ENCODE data around the gene PTCH1.

PTCH1 gene

GRCh38 chr9:95461448-95462248 lies 55.1 kb downstream of the PTCH1 start:
- peak overlapping the region; percentile 12 for H3K9ac ChIP-seq (ENCODE audit: insufficient read length)
- H3K4me3 ChIP-seq, result peak overlapping the region; percentile 68
- peaks cover 50% of the 10 kb centered on the region for H3K36me3 ChIP-seq (ENCODE audit: insufficient read depth, low read length)
- H3K27ac ChIP-seq, result peak overlapping the region; percentile 98
- DNase-seq (ENCODE audit: low read depth, low spot score), result no peak
- no peak for TF ChIP-seq FOXP2 (optimal IDR thresholded peaks at IDR 0.05; ENCODE audit: control extremely low read depth, extremely low read length, insufficient read depth)
- TF ChIP-seq EZH2 (IDR thresholded peaks at IDR 0.05), result no peak
- TF ChIP-seq POLR2AphosphoS5 (IDR thresholded peaks at IDR 0.05; ENCODE audit: borderline replicate concordance, low read depth, low read length), result no peak
- no peaks in the 10 kb centered on the region for H3K9me3 ChIP-seq (ENCODE audit: low read depth, low read length)

- TF ChIP-seq POLR2AphosphoS5 (IDR thresholded peaks at IDR 0.05; ENCODE audit: borderline replicate concordance, low read depth, low read length) (no peak), FOXP2 (optimal IDR thresholded peaks at IDR 0.05; ENCODE audit: control extremely low read depth, extremely low read length, insufficient read depth) (no peak), EZH2 (IDR thresholded peaks at IDR 0.05) (no peak)
- DNase-seq (ENCODE audit: low read depth, low spot score), result no peak
- Histone ChIP-seq H3K27ac (peak overlapping the region; percentile 61), H3K9ac (ENCODE audit: insufficient read length) (no peak overlapping the region), H3K36me3 (ENCODE audit: insufficient read depth, low read length) (peaks cover 52% of the 10 kb centered on the region), H3K4me3 (peak overlapping the region; percentile 55), H3K9me3 (ENCODE audit: low read depth, low read length) (no peaks in the 10 kb centered on the region)
These were observed 56.1 kb downstream of the PTCH1 start for GRCh38 chr9:95460518-95461164.

GRCh38 chr9:95459851-95460517 lies 56.8 kb downstream of the PTCH1 start:
- TF ChIP-seq POLR2AphosphoS5 (IDR thresholded peaks at IDR 0.05; ENCODE audit: borderline replicate concordance, low read depth, low read length) (no peak), FOXP2 (optimal IDR thresholded peaks at IDR 0.05; ENCODE audit: control extremely low read depth, extremely low read length, insufficient read depth) (no peak), EZH2 (IDR thresholded peaks at IDR 0.05) (no peak)
- Histone ChIP-seq H3K27ac (peak overlapping the region; percentile 61), H3K36me3 (ENCODE audit: insufficient read depth, low read length) (peaks cover 52% of the 10 kb centered on the region), H3K9me3 (ENCODE audit: low read depth, low read length) (no peaks in the 10 kb centered on the region), H3K4me3 (peak overlapping the region; percentile 55), H3K9ac (ENCODE audit: insufficient read length) (no peak overlapping the region)
- no peak for DNase-seq (ENCODE audit: low read depth, low spot score)

- no peak for TF ChIP-seq POLR2AphosphoS5 (IDR thresholded peaks at IDR 0.05; ENCODE audit: borderline replicate concordance, low read depth, low read length)
- TF ChIP-seq FOXP2 (optimal IDR thresholded peaks at IDR 0.05; ENCODE audit: control extremely low read depth, extremely low read length, insufficient read depth), result no peak
- TF ChIP-seq EZH2 (IDR thresholded peaks at IDR 0.05), result no peak
- DNase-seq (ENCODE audit: low read depth, low spot score), result no peak
- H3K36me3 ChIP-seq (ENCODE audit: insufficient read depth, low read length), result peaks cover 53% of the 10 kb centered on the region
These were observed 57.6 kb downstream of the PTCH1 start for GRCh38 chr9:95459178-95459577.

GRCh38 chr9:95458666-95459065 lies 58.1 kb downstream of the PTCH1 start:
- TF ChIP-seq EZH2 (IDR thresholded peaks at IDR 0.05) (no peak), POLR2AphosphoS5 (IDR thresholded peaks at IDR 0.05; ENCODE audit: borderline replicate concordance, low read depth, low read length) (no peak), FOXP2 (optimal IDR thresholded peaks at IDR 0.05; ENCODE audit: control extremely low read depth, extremely low read length, insufficient read depth) (no peak)
- no peak overlapping the region for H3K9ac ChIP-seq (ENCODE audit: insufficient read length)
- peaks cover 56% of the 10 kb centered on the region for H3K36me3 ChIP-seq (ENCODE audit: insufficient read depth, low read length)
- H3K27ac ChIP-seq, result peak overlapping the region; percentile 42; the same call in 1 of the 2 replicates
- DNase-seq (ENCODE audit: low read depth, low spot score), result no peak
- no peaks in the 10 kb centered on the region for H3K9me3 ChIP-seq (ENCODE audit: low read depth, low read length)
- no peak overlapping the region for H3K4me3 ChIP-seq

More at GRCh38 chr9:95459178-95459577, 57.6 kb downstream of the PTCH1 start:
- Histone ChIP-seq H3K9ac (ENCODE audit: insufficient read length) (no peak overlapping the region), H3K27ac (no peak overlapping the region), H3K9me3 (ENCODE audit: low read depth, low read length) (no peaks in the 10 kb centered on the region), H3K4me3 (no peak overlapping the region)

- no peak overlapping the region for H3K27ac ChIP-seq
- TF ChIP-seq POLR2AphosphoS5 (IDR thresholded peaks at IDR 0.05; ENCODE audit: borderline replicate concordance, low read depth, low read length), result no peak
- no peak for TF ChIP-seq EZH2 (IDR thresholded peaks at IDR 0.05)
- TF ChIP-seq FOXP2 (optimal IDR thresholded peaks at IDR 0.05; ENCODE audit: control extremely low read depth, extremely low read length, insufficient read depth), result no peak
- H3K4me3 ChIP-seq, result no peak overlapping the region
- H3K9ac ChIP-seq (ENCODE audit: insufficient read length), result no peak overlapping the region
- no peaks in the 10 kb centered on the region for H3K9me3 ChIP-seq (ENCODE audit: low read depth, low read length)
- no peak for DNase-seq (ENCODE audit: low read depth, low spot score)
- H3K36me3 ChIP-seq (ENCODE audit: insufficient read depth, low read length), result peaks cover 65% of the 10 kb centered on the region
These were observed 59.0 kb downstream of the PTCH1 start for GRCh38 chr9:95457769-95458168.

GRCh38 chr9:95455714-95456113 lies 61.1 kb downstream of the PTCH1 start:
- no peak for DNase-seq (ENCODE audit: low read depth, low spot score)
- H3K9me3 ChIP-seq (ENCODE audit: low read depth, low read length), result no peaks in the 10 kb centered on the region
- H3K36me3 ChIP-seq (ENCODE audit: insufficient read depth, low read length), result peaks cover 76% of the 10 kb centered on the region
- H3K27ac ChIP-seq, result no peak overlapping the region
- H3K9ac ChIP-seq (ENCODE audit: insufficient read length), result no peak overlapping the region
- TF ChIP-seq POLR2AphosphoS5 (IDR thresholded peaks at IDR 0.05; ENCODE audit: borderline replicate concordance, low read depth, low read length), result no peak
- no peak for TF ChIP-seq EZH2 (IDR thresholded peaks at IDR 0.05)
- no peak for TF ChIP-seq FOXP2 (optimal IDR thresholded peaks at IDR 0.05; ENCODE audit: control extremely low read depth, extremely low read length, insufficient read depth)
- H3K4me3 ChIP-seq, result no peak overlapping the region

GRCh38 chr9:95452176-95452575 lies 64.6 kb downstream of the PTCH1 start:
- TF ChIP-seq EZH2 (IDR thresholded peaks at IDR 0.05) (no peak), FOXP2 (optimal IDR thresholded peaks at IDR 0.05; ENCODE audit: control extremely low read depth, extremely low read length, insufficient read depth) (no peak), POLR2AphosphoS5 (IDR thresholded peaks at IDR 0.05; ENCODE audit: borderline replicate concordance, low read depth, low read length) (no peak)
- Histone ChIP-seq H3K9ac (ENCODE audit: insufficient read length) (no peak overlapping the region), H3K27ac (no peak overlapping the region), H3K36me3 (ENCODE audit: insufficient read depth, low read length) (peaks cover 97% of the 10 kb centered on the region), H3K4me3 (no peak overlapping the region), H3K9me3 (ENCODE audit: low read depth, low read length) (no peaks in the 10 kb centered on the region)
- no peak for DNase-seq (ENCODE audit: low read depth, low spot score)
